ENCODE measurements around the gene KAT5.

- TF ChIP-seq STAG1 (CRISPR knock-in tag; IDR thresholded peaks at IDR 0.05) (no peak), RFX5 (IDR thresholded peaks at IDR 0.05; ENCODE audit: low read depth, low read length) (no peak), NR1H2 (CRISPR knock-in tag; IDR thresholded peaks at IDR 0.05; ENCODE audit: borderline replicate concordance, low read depth) (no peak)
Measured at GRCh38 chr11:65685981-65686380, 26.1 kb upstream of the KAT5 start.
